Gastroesophageal sphincter (tissue), 3 donors: ENCODE results near the gene MYH8.

Experiments used
- POLR2A ChIP-seq, 2 donors: fragments of 450-650 bp; IDR thresholded peaks; one replicate each; pipeline ENCODE4 v1.6.1; 2017; ENCODE audit warnings: antibody characterized with exemption in 2 of 2, mild to moderate bottlenecking in 2 of 2, moderate library complexity in 1 of 2
- POLR2AphosphoS5 ChIP-seq: sonication (generic); formaldehyde crosslinking; IDR thresholded peaks from one replicate; pipeline ENCODE4 v1.6.1; 2017; ENCODE audit warnings: antibody characterized with exemption
- TF ChIP-seq, protein P1 (sequence below), 4 experiments: fragments of 200-600 bp in 2 of 4; fragments of 450-650 bp in 2 of 4; sonication (generic) in 1 of 4; IDR thresholded peaks; one replicate each; pipeline ENCODE4 v1.5.1; 2017 to 2019; ENCODE audit warnings: antibody characterized with exemption in 4 of 4, mild to moderate bottlenecking in 2 of 4, moderate library complexity in 2 of 4

DNA sequence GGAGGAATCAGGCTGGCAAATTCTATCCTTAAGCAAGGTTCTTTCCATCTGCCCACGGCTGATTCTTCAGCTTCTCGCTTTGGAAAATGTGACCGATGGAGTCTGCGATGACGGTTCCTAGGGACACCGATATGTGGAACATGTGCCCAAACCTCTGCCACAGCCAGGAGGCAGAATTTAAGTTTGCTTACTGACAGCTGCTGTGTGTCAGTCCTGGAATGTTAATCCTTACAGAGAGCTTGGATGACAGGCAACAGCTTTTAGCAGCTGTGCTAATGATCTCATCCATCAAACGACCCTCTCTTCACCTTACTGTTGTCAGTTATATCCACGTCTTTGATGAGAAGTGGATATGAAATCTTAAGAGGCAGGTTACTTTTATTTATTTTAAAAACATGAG is 37.6 kb downstream of the MYH8 start:
- TF ChIP-seq, protein P1, sequence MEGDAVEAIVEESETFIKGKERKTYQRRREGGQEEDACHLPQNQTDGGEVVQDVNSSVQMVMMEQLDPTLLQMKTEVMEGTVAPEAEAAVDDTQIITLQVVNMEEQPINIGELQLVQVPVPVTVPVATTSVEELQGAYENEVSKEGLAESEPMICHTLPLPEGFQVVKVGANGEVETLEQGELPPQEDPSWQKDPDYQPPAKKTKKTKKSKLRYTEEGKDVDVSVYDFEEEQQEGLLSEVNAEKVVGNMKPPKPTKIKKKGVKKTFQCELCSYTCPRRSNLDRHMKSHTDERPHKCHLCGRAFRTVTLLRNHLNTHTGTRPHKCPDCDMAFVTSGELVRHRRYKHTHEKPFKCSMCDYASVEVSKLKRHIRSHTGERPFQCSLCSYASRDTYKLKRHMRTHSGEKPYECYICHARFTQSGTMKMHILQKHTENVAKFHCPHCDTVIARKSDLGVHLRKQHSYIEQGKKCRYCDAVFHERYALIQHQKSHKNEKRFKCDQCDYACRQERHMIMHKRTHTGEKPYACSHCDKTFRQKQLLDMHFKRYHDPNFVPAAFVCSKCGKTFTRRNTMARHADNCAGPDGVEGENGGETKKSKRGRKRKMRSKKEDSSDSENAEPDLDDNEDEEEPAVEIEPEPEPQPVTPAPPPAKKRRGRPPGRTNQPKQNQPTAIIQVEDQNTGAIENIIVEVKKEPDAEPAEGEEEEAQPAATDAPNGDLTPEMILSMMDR (IDR thresholded peaks at IDR 0.05) = no peak
- TF ChIP-seq POLR2A (IDR thresholded peaks at IDR 0.05) (no peak), POLR2AphosphoS5 (no peak)
